Heart left ventricle (tissue), 13 donors: ENCODE results near the gene WFS1.

Experiments used
- CTCF ChIP-seq, 12 donors: fragments of 200-600 bp; sonication (generic) in 4 of 12; IDR thresholded peaks; one replicate each; pipeline versions ENCODE4 v1.5.0 to v1.8.0; 2018 to 2022; ENCODE audit warnings: antibody characterized with exemption in 12 of 12, mild to moderate bottlenecking in 5 of 12
- POLR2A ChIP-seq, 2 donors: fragments of 450-650 bp; IDR thresholded peaks; one replicate each; pipeline ENCODE4 v1.6.1; 2017; ENCODE audit warnings: antibody characterized with exemption in 2 of 2, mild to moderate bottlenecking in 2 of 2, moderate library complexity in 2 of 2
- donor health status: ischemic (EF 13 %, LVEDD 7.1; RV severe dilation, severe dysfunction).
- donor health status: DM: no; HTN: yes; CAD: no.
- donor health status: DM: no; HTN: no; CAD: no.
- donor health status: ischemic (EF 25% LVEDD 6.9; RV normal size, moderate dysfunction).
- donor health status: ischemic (EF 25% LVEDD 5.7; RV mildly dilated, moderate dysfunction).
- donor health status: ischemic (EF 35%, LVEDD 5.7; RV mildly dilated, moderate dysfunction).
- donor health status: nonischemic (EF 11% LVEDD 7.7; RV severe dilation, severe dysfunction).
- donor health status: DM: yes; HTN: yes; CAD: no.
- donor health status: PGD.
- donor health status: ischemic (EF 29% LVEDD 5.4; RV normal size, mild dysfunction).
- donor health status: nonischemic (EF 23%, LVEDD 6.1; RV moderate dilation, normal function).

DNA sequence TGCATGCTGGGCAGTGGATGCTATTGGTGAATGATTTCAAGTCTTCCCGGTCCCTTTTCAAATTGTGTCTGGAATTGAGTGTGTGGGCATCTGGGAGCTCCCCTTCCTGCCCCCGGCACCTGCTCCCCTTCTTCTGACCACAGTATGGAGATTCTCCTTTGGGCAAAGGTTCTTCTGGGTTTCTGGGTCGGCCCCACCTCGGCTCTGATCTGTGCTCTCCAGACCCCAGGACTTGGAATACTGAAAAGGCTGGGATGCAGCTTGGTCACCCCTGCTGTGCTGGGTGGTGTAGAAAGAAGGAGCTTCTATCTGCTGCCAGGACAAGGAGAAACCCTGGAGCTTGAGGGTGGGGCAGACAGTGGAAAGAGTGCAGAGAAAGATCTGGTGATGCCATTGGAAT, 78.8 kb downstream of the WFS1 start:
- no peak for TF ChIP-seq CTCF (IDR thresholded peaks at IDR 0.05)
- no peak for TF ChIP-seq POLR2A (IDR thresholded peaks at IDR 0.05)
